MCF 10A (cell line): ENCODE data around the gene PTPRN2. TPM values are rescaled to one million over a fixed set of nuclear protein-coding genes. Genes with fewer than 3 reads are reported as not detected.
"Not testable (repeated sequence)": the region's sequence is repeated elsewhere in the genome, so short reads cannot be mapped to it uniquely, and the experiment has no call there.

Experiments used
- BruUV-seq: library from RNA; stranded (reverse); fragments of 400-500 nt; replicated peaks from 2 replicates; lab custom pipeline; 2021; lab: Mats Ljungman, UMichigan
- CTCF ChIA-PET: fragments of 300-600 bp; sonication (Branson Sonifier 250); formaldehyde crosslinking; extraction: SDS; loops from one replicate; lab custom pipeline; 2021; ENCODE audit warnings: antibody characterized with exemption, inconsistent platforms; lab: Yijun Ruan, JAX
- POLR2A ChIA-PET: fragments of 300-600, 350-650 bp; sonication (Branson Sonifier 250); formaldehyde crosslinking; extraction: SDS; loops from one replicate; lab custom pipeline; 2020; ENCODE audit warnings: antibody characterized with exemption, inconsistent platforms; lab: Yijun Ruan, JAX
- DNase-seq: peaks from one replicate; pipeline ENCODE4 v3.0.0-alpha.2; 2018; ENCODE audit not compliant: unreplicated experiment
- H3K27ac Mint-ChIP-seq: one replicate; pipeline ENCODE4 v1.8.0; 2022; ENCODE audit warnings: mild to moderate bottlenecking, low read depth, mixed read lengths; ENCODE audit not compliant: unreplicated experiment
- H3K27me3 Mint-ChIP-seq: one replicate; pipeline ENCODE4 v1.8.0; 2022; ENCODE audit warnings: mixed read lengths; ENCODE audit not compliant: insufficient read depth, unreplicated experiment
- H3K36me3 Mint-ChIP-seq: one replicate; pipeline ENCODE4 v1.8.0; 2022; ENCODE audit warnings: mild to moderate bottlenecking, moderate library complexity, mixed read lengths; ENCODE audit not compliant: insufficient read depth, unreplicated experiment
- H3K4me1 Mint-ChIP-seq: one replicate; pipeline ENCODE4 v1.8.0; 2022; ENCODE audit warnings: mixed read lengths; ENCODE audit not compliant: insufficient read depth, unreplicated experiment
- H3K4me3 Mint-ChIP-seq: one replicate; pipeline ENCODE4 v1.8.0; 2022; ENCODE audit warnings: mild to moderate bottlenecking, moderate library complexity, mixed read lengths; ENCODE audit not compliant: unreplicated experiment
- H3K9me3 Mint-ChIP-seq: one replicate; pipeline ENCODE4 v1.8.0; 2022; ENCODE audit warnings: mixed read lengths; ENCODE audit not compliant: unreplicated experiment
- CTCF ChIP-seq: fragments of 200-600 bp; IDR thresholded peaks from one replicate; pipeline ENCODE4 v1.8.0; 2022; ENCODE audit warnings: antibody characterized with exemption, mild to moderate bottlenecking; ENCODE audit not compliant: unreplicated experiment
- intact Hi-C: fragments of 100-400 bp; cut with micrococcal nuclease; formaldehyde crosslinking; loops from 2 replicates; pipeline ENCODE4 v1.14.1; 2022
- total RNA-seq: library from RNA; stranded (reverse); gene quantifications from 2 replicates; pipeline ENCODE4 v1.2.3, GENCODE V29; 2022

Gene PTPRN2
- total RNA-seq, 1 experiment from 2014 or later: 4.5 TPM

GRCh38 chr7:158430308-158431034 is 157.2 kb downstream of the PTPRN2 start:
- no peak for DNase-seq
- H3K9me3 Mint-ChIP-seq: no peaks in the 10 kb centered on the region
- BruUV-seq: no TSS peak
- ChIA-PET CTCF (interaction anchor here (0.6 to 1.6 kb wide), 4 partner anchors 16 to 181 kb away, joined by 3 to 6 read pairs (median 4); no protein-coding TSS in a partner anchor), POLR2A (interaction anchor here (0.6 to 1.2 kb wide), 3 partner anchors 30 to 772 kb away, joined by 3 read pairs; no protein-coding TSS in a partner anchor)
- intact Hi-C loops: loop anchor here (5.0 kb wide), 1 partner anchor 142 kb away; no protein-coding TSS in a partner anchor
- peak overlapping the region; percentile 75 for H3K4me3 Mint-ChIP-seq
- H3K27me3 Mint-ChIP-seq: no peaks in the 10 kb centered on the region
- TF ChIP-seq CTCF: no peak
- peaks cover 8% of the 10 kb centered on the region for H3K36me3 Mint-ChIP-seq
- peak overlapping the region; percentile 99 for H3K27ac Mint-ChIP-seq
- peaks cover 41% of the 10 kb centered on the region for H3K4me1 Mint-ChIP-seq

GRCh38 chr7:158428837-158429753 is 158.5 kb downstream of the PTPRN2 start:
- ChIA-PET CTCF (interaction anchor here (0.6 to 1.1 kb wide), 2 partner anchors 11 kb away, joined by 3 to 7 read pairs; no protein-coding TSS in a partner anchor), POLR2A (interaction anchor here (1.1 kb wide), 1 partner anchor 9 kb away, joined by 3 read pairs; no protein-coding TSS in a partner anchor)
- no peaks in the 10 kb centered on the region for H3K9me3 Mint-ChIP-seq
- intact Hi-C loops: no loop called here
- no peak for DNase-seq
- TF ChIP-seq CTCF: no peak
- no peaks in the 10 kb centered on the region for H3K27me3 Mint-ChIP-seq
- H3K4me3 Mint-ChIP-seq: no peak overlapping the region
- H3K4me1 Mint-ChIP-seq: peaks cover 31% of the 10 kb centered on the region
- H3K27ac Mint-ChIP-seq: peak overlapping the region; percentile 99
- BruUV-seq: no TSS peak
- peaks cover 8% of the 10 kb centered on the region for H3K36me3 Mint-ChIP-seq

GRCh38 chr7:158428131-158428836 is 159.3 kb downstream of the PTPRN2 start:
- Mint-ChIP-seq H3K27me3 (no peaks in the 10 kb centered on the region), H3K27ac (peak overlapping the region; percentile 99), H3K36me3 (peaks cover 8% of the 10 kb centered on the region), H3K9me3 (no peaks in the 10 kb centered on the region), H3K4me3 (no peak overlapping the region), H3K4me1 (peaks cover 27% of the 10 kb centered on the region)
- DNase-seq: no peak
- intact Hi-C loops: no loop called here
- POLR2A ChIA-PET: no interaction called here
- no TSS peak for BruUV-seq
- TF ChIP-seq CTCF: no peak
- CTCF ChIA-PET: interaction anchor here (0.6 to 1.1 kb wide), 3 partner anchors 10 to 169 kb away, joined by 3 to 7 read pairs (median 3); no protein-coding TSS in a partner anchor

- DNase-seq, H3K9me3 Mint-ChIP-seq, H3K27ac Mint-ChIP-seq, H3K4me3 Mint-ChIP-seq, H3K36me3 Mint-ChIP-seq, POLR2A ChIA-PET, CTCF ChIA-PET, BruUV-seq, H3K27me3 Mint-ChIP-seq, H3K4me1 Mint-ChIP-seq, intact Hi-C loops: not testable (repeated sequence)
Measured at GRCh38 chr7:158425676-158426075, 161.9 kb downstream of the PTPRN2 start.
